ENCODE results near the gene SCN1B.
"Not testable (repeated sequence)": the region's sequence is repeated elsewhere in the genome, so short reads cannot be mapped to it uniquely, and the experiment has no call there.

The SCN1B gene

GRCh38 chr19:35019144-35019543, 11.1 kb upstream of the SCN1B start:
- DNase-seq, result no peak

GRCh38 chr19:35021016-35021415, 9.3 kb upstream of the SCN1B start:
- DNase-seq, result no peak

- no peak for DNase-seq
These were observed 8.7 kb upstream of the SCN1B start for GRCh38 chr19:35021596-35021995.

GRCh38 chr19:35022460-35022859, 7.8 kb upstream of the SCN1B start:
- DNase-seq, result no peak

- no peak for DNase-seq
These were observed 6.8 kb upstream of the SCN1B start for GRCh38 chr19:35023428-35023827.

- DNase-seq, result no peak
These were observed 6.2 kb upstream of the SCN1B start for GRCh38 chr19:35024095-35024494.

GRCh38 chr19:35025969-35026368, 4.3 kb upstream of the SCN1B start:
- no peak for DNase-seq

GRCh38 chr19:35026418-35026817, 3.9 kb upstream of the SCN1B start:
- DNase-seq, result no peak

- DNase-seq, result no peak
These were observed 3.3 kb upstream of the SCN1B start for GRCh38 chr19:35027009-35027408.

- no peak for DNase-seq
These were observed 2.2 kb upstream of the SCN1B start for GRCh38 chr19:35027851-35028599.

- DNase-seq, result not testable (repeated sequence)
These were observed 1.7 kb upstream of the SCN1B start for GRCh38 chr19:35028600-35028885.

- not testable (repeated sequence) for DNase-seq
These were observed 964 bp upstream of the SCN1B start for GRCh38 chr19:35029275-35029736.

GRCh38 chr19:35029737-35030256, 473 bp upstream of the SCN1B start:
- DNase-seq, result no peak

GRCh38 chr19:35031072-35031881, 1.0 kb downstream of the SCN1B start:
- no peak for DNase-seq

- no peak for DNase-seq
These were observed 2.1 kb downstream of the SCN1B start for GRCh38 chr19:35032356-35032865.

- DNase-seq, result no peak
These were observed 3.1 kb downstream of the SCN1B start for GRCh38 chr19:35033067-35034004.

GRCh38 chr19:35034005-35034502, 3.8 kb downstream of the SCN1B start:
- DNase-seq, result no peak

GRCh38 chr19:35034588-35035382, 4.5 kb downstream of the SCN1B start:
- no peak for DNase-seq

- no peak for DNase-seq
These were observed 7.7 kb downstream of the SCN1B start for GRCh38 chr19:35037716-35038622.
